ENCODE results near the gene HEPACAM. TPM values are rescaled to one million over a fixed set of nuclear protein-coding genes. Genes with fewer than 3 reads are reported as not detected.

The HEPACAM gene
- total RNA-seq, 2 donors from 2014 or later: 0.08 to 0.12 TPM

DNA sequence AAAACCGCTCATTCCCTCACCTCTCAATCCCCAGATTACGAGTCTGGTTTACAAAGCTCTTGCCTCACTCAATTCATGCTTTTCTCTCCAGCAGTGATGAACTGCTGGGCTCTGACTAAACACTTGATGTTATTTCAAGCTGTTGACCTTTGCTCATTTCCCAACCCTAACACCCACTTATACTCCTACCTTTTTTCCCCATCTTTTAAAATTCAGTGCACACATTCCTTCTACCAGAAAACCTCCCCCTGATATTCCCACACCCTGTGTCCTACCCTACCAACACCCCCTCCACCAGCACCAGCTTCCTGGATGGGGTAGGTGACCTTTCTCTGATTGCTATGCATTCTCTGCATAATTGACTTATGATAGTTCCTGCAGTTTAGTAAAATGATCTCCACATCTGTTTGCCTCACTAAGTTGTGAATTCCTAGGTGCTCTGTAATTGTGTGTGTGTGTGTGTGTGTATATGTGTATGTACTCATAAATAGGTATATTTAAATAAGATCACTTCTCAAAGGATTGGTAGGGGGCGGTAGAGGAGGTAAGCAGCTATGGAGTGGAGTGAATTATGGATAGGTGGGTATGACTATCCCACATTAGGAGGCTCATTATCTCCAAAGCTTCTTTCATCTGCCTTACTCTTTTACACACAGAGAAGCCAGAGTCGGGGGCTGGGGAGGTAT, 842 bp downstream of the HEPACAM start:
- H3K9ac ChIP-seq (ENCODE audit: low read depth in 2 of 2, low read length in 2 of 2): no peak overlapping the region
- no peak for DNase-seq
- H3K4me3 ChIP-seq: no peak overlapping the region
- H3K27ac ChIP-seq: no peak overlapping the region
- no peaks in the 10 kb centered on the region for H3K36me3 ChIP-seq
- no peaks in the 10 kb centered on the region for H3K27me3 ChIP-seq
- intact Hi-C loops (cut with DNase I): no loop called here
- no peaks in the 10 kb centered on the region for H3K9me3 ChIP-seq
- no peak for TF ChIP-seq CTCF (IDR thresholded peaks at IDR 0.05)
- no peaks in the 10 kb centered on the region for H3K4me1 ChIP-seq

- Histone ChIP-seq H3K36me3 (no peaks in the 10 kb centered on the region), H3K27me3 (no peaks in the 10 kb centered on the region), H3K4me3 (no peak overlapping the region), H3K27ac (no peak overlapping the region), H3K9me3 (no peaks in the 10 kb centered on the region), H3K4me1 (no peaks in the 10 kb centered on the region), H3K9ac (ENCODE audit: low read depth in 2 of 2, low read length in 2 of 2) (no peak overlapping the region)
- no peak for DNase-seq
- TF ChIP-seq CTCF (IDR thresholded peaks at IDR 0.05): no peak
- intact Hi-C loops (cut with DNase I): no loop called here
These were observed 5.0 kb downstream of the HEPACAM start for GRCh38 chr11:124930799-124931198.

DNA sequence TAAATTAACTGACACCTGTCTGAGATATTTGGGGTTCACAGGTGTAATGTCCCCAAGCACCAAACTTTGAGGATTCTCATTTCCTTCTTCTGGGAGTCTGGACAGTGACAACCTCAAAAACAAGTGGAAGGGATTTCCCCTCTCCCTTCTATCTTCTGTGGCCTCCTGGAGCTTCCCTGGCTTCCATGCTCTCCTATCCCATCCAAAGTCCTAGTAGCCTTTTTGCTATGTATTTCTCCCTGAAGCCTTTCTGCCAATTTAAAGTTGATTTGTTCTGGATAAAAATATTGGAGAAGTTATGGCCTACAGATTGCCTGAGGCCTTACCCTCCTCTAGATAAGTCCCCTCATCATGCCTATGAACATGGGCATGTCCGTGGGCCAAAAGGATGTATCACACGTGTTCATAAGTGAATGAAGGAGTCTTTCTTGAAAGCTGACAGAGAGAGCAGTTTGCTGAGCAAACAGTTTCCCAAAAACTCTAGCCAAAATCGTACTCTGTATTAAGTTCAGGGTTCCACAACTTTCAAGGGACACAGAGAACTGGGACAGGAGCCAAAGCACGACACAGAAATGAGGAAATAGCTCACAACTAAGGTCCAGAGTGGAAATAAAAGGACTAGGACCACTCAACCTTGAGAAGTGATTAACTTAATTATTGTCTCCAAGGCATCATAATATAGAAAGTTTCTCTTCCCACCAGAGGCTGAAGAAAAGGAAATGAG, 6.7 kb downstream of the HEPACAM start:
- DNase-seq: no peak
- no peak overlapping the region for H3K27ac ChIP-seq
- H3K9me3 ChIP-seq: no peaks in the 10 kb centered on the region
- H3K27me3 ChIP-seq: no peaks in the 10 kb centered on the region
- H3K36me3 ChIP-seq: no peaks in the 10 kb centered on the region
- no peaks in the 10 kb centered on the region for H3K4me1 ChIP-seq
- no peak overlapping the region for H3K4me3 ChIP-seq
- no peak for TF ChIP-seq CTCF (IDR thresholded peaks at IDR 0.05)
- H3K9ac ChIP-seq (ENCODE audit: low read depth in 2 of 2, low read length in 2 of 2): no peak overlapping the region
- intact Hi-C loops (cut with DNase I): no loop called here

- H3K36me3 ChIP-seq: no peaks in the 10 kb centered on the region
- DNase-seq: no peak
- H3K27me3 ChIP-seq: no peaks in the 10 kb centered on the region
- H3K9ac ChIP-seq (ENCODE audit: low read depth in 2 of 2, low read length in 2 of 2): no peak overlapping the region
- TF ChIP-seq CTCF (IDR thresholded peaks at IDR 0.05): no peak
- no peaks in the 10 kb centered on the region for H3K4me1 ChIP-seq
- H3K9me3 ChIP-seq: no peaks in the 10 kb centered on the region
- no peak overlapping the region for H3K27ac ChIP-seq
- intact Hi-C loops (cut with DNase I): no loop called here
- H3K4me3 ChIP-seq: no peak overlapping the region
These were observed 12.6 kb downstream of the HEPACAM start for GRCh38 chr11:124923296-124923695.

DNA sequence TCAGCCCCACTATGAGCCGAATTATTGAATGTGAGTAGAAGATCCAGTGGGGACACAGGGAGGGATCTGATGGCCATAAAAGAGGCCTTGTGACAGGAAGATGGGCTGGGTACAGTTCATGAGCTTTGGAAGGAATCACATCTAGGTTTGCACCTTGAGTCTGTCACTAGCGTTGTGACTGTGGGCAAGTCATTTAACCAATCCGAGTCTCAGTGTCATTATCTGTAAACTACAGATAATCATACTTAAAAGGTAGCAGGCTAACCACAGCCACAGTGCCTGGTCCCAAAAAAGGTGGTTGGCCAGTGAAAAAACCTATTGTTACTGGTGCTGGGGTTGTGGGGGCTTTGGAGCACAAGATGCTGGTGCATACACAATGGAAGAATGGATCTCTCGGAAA, 13.0 kb downstream of the HEPACAM start:
- H3K9me3 ChIP-seq: no peaks in the 10 kb centered on the region
- intact Hi-C loops (cut with DNase I): no loop called here
- H3K36me3 ChIP-seq: no peaks in the 10 kb centered on the region
- no peak for TF ChIP-seq CTCF (IDR thresholded peaks at IDR 0.05)
- H3K4me3 ChIP-seq: no peak overlapping the region
- H3K9ac ChIP-seq (ENCODE audit: low read depth in 2 of 2, low read length in 2 of 2): no peak overlapping the region
- no peaks in the 10 kb centered on the region for H3K4me1 ChIP-seq
- H3K27me3 ChIP-seq: no peaks in the 10 kb centered on the region
- no peak for DNase-seq
- no peak overlapping the region for H3K27ac ChIP-seq
